T47D (cell line): Measurements from ENCODE around the gene CAMK1D.
A peak's percentile ranks its signal among the peaks of the same experiment; 100 is the strongest.

Source experiments
- DNase-seq, 2 experiments: peaks; one replicate each; pipeline versions ENCODE4 v3.0.0 to v3.0.0-alpha.2; 2011 to 2012; ENCODE audit warnings: low read depth in 1 of 2, low spot score in 1 of 2
- JUND ChIP-seq: IDR thresholded peaks from 2 replicates; pipeline ENCODE4 v1.6.1; 2012; ENCODE audit warnings: low read depth
- in situ Hi-C: cut with HindIII; loops from 2 replicates; pipeline ENCODE4 v1.10.0; 2016; ENCODE audit warnings: low sequenced_read_pairs, low pct_unique_long_range_greater_than_20kb

Gene CAMK1D

GRCh38 chr10:12500381-12501303, 151.3 kb downstream of the CAMK1D start:
- DNase-seq, result no peak
- in situ Hi-C loops, result no loop called here
- no peak for TF ChIP-seq JUND

DNA sequence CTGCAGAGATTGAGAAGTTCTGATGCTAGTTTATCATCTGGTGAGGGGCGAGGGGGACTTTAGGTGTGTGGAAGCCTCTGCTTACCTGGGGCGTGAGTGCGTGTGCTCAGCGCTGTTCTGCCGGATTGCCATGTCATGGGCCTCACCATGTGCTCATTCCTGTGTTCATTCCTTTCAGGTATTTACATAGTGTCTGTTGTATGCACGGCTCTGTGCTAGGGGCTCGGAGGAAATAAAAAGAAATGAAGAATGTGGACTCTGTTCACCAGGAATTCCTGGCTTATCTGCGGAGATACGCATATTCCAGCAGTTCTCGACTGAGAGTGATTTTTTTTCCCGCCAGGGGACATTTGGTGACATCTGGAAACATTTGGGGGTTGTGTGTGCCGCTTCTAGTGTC, 152.0 kb downstream of the CAMK1D start:
- in situ Hi-C loops, result no loop called here
- no peak for TF ChIP-seq JUND
- no peak for DNase-seq

DNA sequence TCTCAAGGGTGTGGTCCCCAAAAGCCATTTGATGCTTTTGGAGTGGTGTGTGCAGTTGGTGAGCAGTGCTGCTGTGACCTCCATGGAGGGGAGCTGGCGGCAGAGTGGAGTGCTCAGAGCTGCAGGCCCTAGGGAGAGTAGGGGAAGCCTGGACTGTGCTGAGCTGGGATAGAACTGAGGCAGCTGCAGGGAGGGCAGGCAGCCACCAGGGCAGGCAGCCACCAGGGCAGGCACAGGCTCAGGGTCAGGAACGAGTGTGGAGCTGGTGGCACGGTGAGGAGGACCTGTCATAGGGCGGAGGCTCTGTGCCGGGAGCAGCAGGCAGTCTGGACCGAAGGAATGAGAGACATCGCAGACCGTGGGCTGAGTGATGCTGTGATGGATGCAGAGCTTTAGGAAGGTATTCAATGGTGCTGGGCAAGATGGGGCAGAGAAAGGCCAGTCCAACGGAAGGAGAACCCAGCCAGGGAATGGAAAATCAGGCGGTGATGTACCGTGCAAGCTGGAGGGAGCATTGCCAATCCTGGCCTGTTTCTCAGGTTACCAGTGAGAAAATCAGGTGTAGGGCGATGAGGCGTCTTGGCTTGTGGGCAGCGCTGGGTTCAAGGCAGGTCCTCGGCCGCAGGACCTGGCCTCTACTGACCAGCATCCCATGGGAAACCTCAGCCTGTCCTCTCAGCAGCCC, 152.6 kb downstream of the CAMK1D start:
- in situ Hi-C loops, result no loop called here
- TF ChIP-seq JUND, result no peak

DNA sequence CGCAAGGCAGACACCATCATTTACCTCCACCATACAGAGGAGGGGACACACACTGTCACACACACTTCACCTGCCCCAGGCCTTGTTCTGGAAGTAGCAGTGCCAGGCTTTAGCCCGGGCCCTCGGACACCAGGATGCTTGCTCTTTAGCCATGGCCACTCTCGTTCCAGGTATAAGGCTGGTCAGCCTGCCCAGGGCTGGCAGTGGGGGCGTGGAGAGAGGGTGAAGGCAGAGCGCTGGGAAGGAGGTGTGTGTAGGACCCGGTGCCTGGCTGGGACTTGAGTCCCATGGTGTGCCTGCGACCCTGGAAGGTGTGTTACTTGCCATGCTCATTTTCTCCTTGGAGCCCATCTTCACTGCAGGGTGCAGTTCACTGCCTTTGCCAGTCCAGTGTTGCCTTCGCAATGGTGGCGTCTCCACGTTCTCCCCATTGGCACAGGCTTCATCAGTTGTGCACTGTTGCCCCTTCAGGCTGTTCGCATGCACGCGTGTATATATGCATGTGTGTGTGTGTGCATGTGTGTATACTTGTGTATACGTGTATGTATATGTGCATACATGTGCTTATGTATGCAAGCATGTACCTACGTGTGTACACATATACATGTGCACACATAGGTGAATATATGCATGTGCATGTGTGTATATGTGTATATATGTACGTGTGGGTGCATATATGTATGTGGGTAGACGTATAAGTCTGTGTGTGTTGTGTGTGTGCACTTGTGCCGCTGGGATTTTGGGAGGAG, 153.4 kb downstream of the CAMK1D start:
- in situ Hi-C loops, result no loop called here
- DNase-seq, result no peak
- no peak for TF ChIP-seq JUND

More for the DNA sequence above, 152.6 kb downstream of the CAMK1D start:
- no peak for DNase-seq

DNA sequence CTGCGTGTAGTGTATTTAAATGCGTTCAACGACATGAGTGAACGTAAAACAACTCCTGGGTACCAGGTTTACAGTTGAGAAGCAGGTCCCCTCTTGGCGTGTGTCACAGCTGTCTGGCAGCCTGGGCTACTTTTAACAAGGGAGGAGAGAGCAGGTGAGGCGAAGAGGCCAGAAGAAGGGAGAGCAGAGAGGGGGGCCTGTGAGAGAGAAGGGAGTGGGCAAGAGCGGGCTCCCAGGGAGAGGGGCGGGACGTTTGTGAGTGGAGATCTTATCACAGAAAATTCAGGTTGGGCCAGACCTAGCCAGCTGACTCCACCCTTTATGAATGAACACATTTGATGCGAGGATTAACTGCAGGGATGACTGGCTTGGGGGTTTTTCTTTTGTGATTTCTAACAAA, 154.0 kb downstream of the CAMK1D start:
- DNase-seq, result peak in 1 of 2 experiments; percentile 47
- TF ChIP-seq JUND, result no peak
- in situ Hi-C loops, result no loop called here

DNA sequence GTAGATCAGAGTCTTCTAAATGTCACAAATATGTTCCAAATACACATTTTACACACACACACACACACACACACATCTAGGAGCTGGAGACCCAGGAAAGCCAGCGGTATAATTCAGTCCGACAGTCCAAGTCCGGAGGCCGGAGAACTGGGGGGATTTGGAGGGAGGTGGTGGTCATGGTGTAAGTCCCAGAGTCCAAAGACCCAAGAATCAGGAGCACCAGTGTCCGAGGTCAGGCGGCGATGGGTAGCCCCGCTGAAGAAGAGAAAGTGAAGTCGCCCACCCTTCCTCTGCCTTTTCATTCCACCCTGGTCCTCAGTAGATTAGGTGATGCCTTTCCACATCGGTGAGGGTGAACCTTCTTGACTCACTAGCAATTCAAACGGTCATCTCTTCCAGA, 154.8 kb downstream of the CAMK1D start:
- TF ChIP-seq JUND, result no peak
- DNase-seq, result no peak
- in situ Hi-C loops, result no loop called here

DNA sequence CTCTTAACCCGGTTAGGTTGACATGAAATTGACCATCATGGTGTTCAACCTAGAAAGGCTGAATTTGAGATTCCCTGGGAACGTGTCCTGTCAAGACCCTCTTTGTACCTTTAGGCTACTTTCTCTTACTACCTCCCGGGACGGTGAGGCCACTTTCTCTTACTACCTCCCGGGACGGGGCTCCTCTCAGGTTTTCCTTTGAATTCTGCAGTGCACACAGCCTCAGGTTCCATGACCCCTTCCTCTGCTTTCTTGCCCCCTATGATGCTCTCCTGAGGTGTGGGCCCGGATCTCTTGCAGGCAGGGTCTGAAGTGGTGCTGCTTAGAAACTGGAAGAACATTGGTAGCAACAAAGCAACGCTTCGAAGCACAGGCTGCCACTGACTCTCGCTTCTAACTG, 155.3 kb downstream of the CAMK1D start:
- TF ChIP-seq JUND, result no peak
- in situ Hi-C loops, result no loop called here
- DNase-seq, result no peak

GRCh38 chr10:12505683-12506082, 156.3 kb downstream of the CAMK1D start:
- in situ Hi-C loops, result no loop called here
- DNase-seq, result no peak
- no peak for TF ChIP-seq JUND

- in situ Hi-C loops, result no loop called here
- TF ChIP-seq JUND, result no peak
- no peak for DNase-seq
Observed at GRCh38 chr10:12507165-12507850, 158.0 kb downstream of the CAMK1D start.

DNA sequence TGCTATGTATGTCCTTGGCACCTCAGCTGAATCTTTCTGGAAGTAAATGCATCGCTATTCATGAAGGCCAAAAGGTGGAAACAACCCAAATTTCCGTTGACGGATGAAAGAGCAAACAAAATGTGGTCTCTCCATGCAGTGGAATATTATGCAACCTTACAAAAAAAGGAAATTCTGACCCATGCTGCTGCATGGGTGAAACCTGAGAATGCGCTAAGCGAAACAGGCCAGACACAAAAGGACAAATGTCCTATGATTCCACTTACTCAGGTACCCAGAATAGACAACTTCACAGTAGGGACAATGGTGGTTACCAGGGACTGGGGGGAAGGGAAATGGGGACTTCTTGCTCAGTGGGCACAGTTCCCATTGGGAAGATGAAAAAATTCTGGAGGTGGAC, 158.8 kb downstream of the CAMK1D start:
- in situ Hi-C loops, result no loop called here
- no peak for DNase-seq
- no peak for TF ChIP-seq JUND

GRCh38 chr10:12509016-12509793, 159.9 kb downstream of the CAMK1D start:
- peak; percentile 65 to 66 for DNase-seq
- TF ChIP-seq JUND, result no peak
- in situ Hi-C loops, result no loop called here

GRCh38 chr10:12509794-12510100, 160.4 kb downstream of the CAMK1D start:
- DNase-seq, result no peak
- in situ Hi-C loops, result no loop called here
- TF ChIP-seq JUND, result no peak
